Dermis blood vessel endothelial cell (primary cell): ENCODE measurements around the gene ZNF30. TPM values are rescaled to one million over a fixed set of nuclear protein-coding genes. Genes with fewer than 3 reads are reported as not detected.
"Not testable (repeated sequence)": the region's sequence is repeated elsewhere in the genome, so short reads cannot be mapped to it uniquely, and the experiment has no call there.

Experiments
- DNase-seq: peaks from one replicate; pipeline ENCODE4 v3.0.0; 2010
- total RNA-seq: library from RNA; depleted of rRNA; stranded (reverse); fragments of >200 nt; gene quantifications from 2 replicates; pipeline ENCODE4 v1.2.3, GENCODE V29; 2014

Gene ZNF30
- total RNA-seq, 1 donor from 2014 or later, result 7.3 TPM

- no peak for DNase-seq
Observed at GRCh38 chr19:34960940-34961679, 34.4 kb downstream of the ZNF30 start.

- DNase-seq, result peak; percentile 98
Observed at GRCh38 chr19:34961775-34962686, 35.3 kb downstream of the ZNF30 start.

- DNase-seq, result peak; percentile 62
Observed at GRCh38 chr19:34962687-34963572, 36.2 kb downstream of the ZNF30 start.

- peak; percentile 83 for DNase-seq
Observed at GRCh38 chr19:34963573-34964406, 37.1 kb downstream of the ZNF30 start, which contains the start of gene ZNF792. Gene ZNF792 (minus strand): TSS chr19:34964229. CDS start chr19:34963662, 567 bp downstream.

GRCh38 chr19:34964598-34964997 is 37.9 kb downstream of the ZNF30 start:
- DNase-seq, result no peak

GRCh38 chr19:34965505-34965904 is 38.8 kb downstream of the ZNF30 start:
- DNase-seq, result not testable (repeated sequence)

- no peak for DNase-seq
Observed at GRCh38 chr19:34967551-34967950, 40.8 kb downstream of the ZNF30 start.

- no peak for DNase-seq
Observed at GRCh38 chr19:34969721-34970120, 43.0 kb downstream of the ZNF30 start.

GRCh38 chr19:34970185-34970780 is 43.6 kb downstream of the ZNF30 start:
- not testable (repeated sequence) for DNase-seq

GRCh38 chr19:34972163-34972705 is 45.5 kb downstream of the ZNF30 start:
- no peak for DNase-seq

GRCh38 chr19:34974646-34975045 is 47.9 kb downstream of the ZNF30 start:
- DNase-seq, result no peak

GRCh38 chr19:34975056-34975455 is 48.4 kb downstream of the ZNF30 start:
- no peak for DNase-seq

GRCh38 chr19:34976611-34977010 is 49.9 kb downstream of the ZNF30 start:
- no peak for DNase-seq

- no peak for DNase-seq
Observed at GRCh38 chr19:34979819-34980640, 53.3 kb downstream of the ZNF30 start.

- DNase-seq, result no peak
Observed at GRCh38 chr19:34982275-34982674, 55.6 kb downstream of the ZNF30 start.

- DNase-seq, result no peak
Observed at GRCh38 chr19:34983786-34984185, 57.1 kb downstream of the ZNF30 start.

GRCh38 chr19:34984287-34984686 is 57.6 kb downstream of the ZNF30 start:
- DNase-seq, result no peak

GRCh38 chr19:34985249-34986022 is 58.7 kb downstream of the ZNF30 start:
- peak; percentile 90 for DNase-seq

GRCh38 chr19:34988119-34988518 is 61.4 kb downstream of the ZNF30 start:
- no peak for DNase-seq
